Vagina (tissue), 2 donors: ENCODE data around the gene NDUFV2.

Experiments
- POLR2A ChIP-seq, 2 donors: fragments of 450-650 bp; IDR thresholded peaks; one replicate each; pipeline ENCODE4 v1.6.1; 2017; ENCODE audit warnings: antibody characterized with exemption in 2 of 2, mild to moderate bottlenecking in 2 of 2, moderate library complexity in 2 of 2
- TF ChIP-seq, protein P1 (sequence below), 3 experiments: fragments of 450-650 bp in 2 of 3; fragments of 200-600 bp in 1 of 3; sonication (generic) in 1 of 3; IDR thresholded peaks; one replicate each; pipeline ENCODE4 v1.5.1; 2017 to 2019; ENCODE audit warnings: antibody characterized with exemption in 3 of 3, mild to moderate bottlenecking in 2 of 3, moderate library complexity in 2 of 3

DNA sequence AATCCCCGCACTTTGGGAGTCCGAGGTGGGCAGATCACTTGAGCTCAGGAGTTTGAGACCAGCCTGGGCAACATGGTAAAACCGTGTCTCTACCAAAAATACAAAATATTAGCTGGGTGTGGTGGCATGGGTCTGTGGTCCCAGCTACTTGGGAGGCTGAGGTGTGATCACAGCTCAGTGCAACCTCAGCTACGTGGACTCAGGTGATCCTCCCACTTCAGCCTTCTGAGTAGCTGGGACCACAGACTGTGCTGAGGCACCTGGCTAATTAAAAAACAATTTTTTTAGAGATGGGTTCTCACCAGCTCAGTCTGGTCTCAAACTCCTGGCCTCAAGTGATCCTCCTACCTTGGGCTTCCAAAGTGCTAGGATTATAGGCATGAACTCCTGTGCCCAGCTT, 57.5 kb downstream of the NDUFV2 start:
- TF ChIP-seq POLR2A (IDR thresholded peaks at IDR 0.05), result no peak
- TF ChIP-seq, protein P1, sequence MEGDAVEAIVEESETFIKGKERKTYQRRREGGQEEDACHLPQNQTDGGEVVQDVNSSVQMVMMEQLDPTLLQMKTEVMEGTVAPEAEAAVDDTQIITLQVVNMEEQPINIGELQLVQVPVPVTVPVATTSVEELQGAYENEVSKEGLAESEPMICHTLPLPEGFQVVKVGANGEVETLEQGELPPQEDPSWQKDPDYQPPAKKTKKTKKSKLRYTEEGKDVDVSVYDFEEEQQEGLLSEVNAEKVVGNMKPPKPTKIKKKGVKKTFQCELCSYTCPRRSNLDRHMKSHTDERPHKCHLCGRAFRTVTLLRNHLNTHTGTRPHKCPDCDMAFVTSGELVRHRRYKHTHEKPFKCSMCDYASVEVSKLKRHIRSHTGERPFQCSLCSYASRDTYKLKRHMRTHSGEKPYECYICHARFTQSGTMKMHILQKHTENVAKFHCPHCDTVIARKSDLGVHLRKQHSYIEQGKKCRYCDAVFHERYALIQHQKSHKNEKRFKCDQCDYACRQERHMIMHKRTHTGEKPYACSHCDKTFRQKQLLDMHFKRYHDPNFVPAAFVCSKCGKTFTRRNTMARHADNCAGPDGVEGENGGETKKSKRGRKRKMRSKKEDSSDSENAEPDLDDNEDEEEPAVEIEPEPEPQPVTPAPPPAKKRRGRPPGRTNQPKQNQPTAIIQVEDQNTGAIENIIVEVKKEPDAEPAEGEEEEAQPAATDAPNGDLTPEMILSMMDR (IDR thresholded peaks at IDR 0.05), result no peak
